Tibial nerve (tissue), 3 donors: ENCODE measurements around the gene C6orf47.

Experiments
- POLR2A ChIP-seq, 2 donors: fragments of 450-650 bp; IDR thresholded peaks; one replicate each; pipeline ENCODE4 v1.6.1; 2017; ENCODE audit warnings: antibody characterized with exemption in 2 of 2, mild to moderate bottlenecking in 2 of 2, moderate library complexity in 2 of 2
- TF ChIP-seq, protein P1 (sequence below), 5 experiments: fragments of 200-600 bp in 3 of 5; fragments of 450-650 bp in 2 of 5; sonication (generic) in 3 of 5; IDR thresholded peaks; one replicate each; pipeline ENCODE4 v1.5.1; 2016 to 2019; ENCODE audit warnings: antibody characterized with exemption in 5 of 5, mild to moderate bottlenecking in 3 of 5, moderate library complexity in 2 of 5

DNA sequence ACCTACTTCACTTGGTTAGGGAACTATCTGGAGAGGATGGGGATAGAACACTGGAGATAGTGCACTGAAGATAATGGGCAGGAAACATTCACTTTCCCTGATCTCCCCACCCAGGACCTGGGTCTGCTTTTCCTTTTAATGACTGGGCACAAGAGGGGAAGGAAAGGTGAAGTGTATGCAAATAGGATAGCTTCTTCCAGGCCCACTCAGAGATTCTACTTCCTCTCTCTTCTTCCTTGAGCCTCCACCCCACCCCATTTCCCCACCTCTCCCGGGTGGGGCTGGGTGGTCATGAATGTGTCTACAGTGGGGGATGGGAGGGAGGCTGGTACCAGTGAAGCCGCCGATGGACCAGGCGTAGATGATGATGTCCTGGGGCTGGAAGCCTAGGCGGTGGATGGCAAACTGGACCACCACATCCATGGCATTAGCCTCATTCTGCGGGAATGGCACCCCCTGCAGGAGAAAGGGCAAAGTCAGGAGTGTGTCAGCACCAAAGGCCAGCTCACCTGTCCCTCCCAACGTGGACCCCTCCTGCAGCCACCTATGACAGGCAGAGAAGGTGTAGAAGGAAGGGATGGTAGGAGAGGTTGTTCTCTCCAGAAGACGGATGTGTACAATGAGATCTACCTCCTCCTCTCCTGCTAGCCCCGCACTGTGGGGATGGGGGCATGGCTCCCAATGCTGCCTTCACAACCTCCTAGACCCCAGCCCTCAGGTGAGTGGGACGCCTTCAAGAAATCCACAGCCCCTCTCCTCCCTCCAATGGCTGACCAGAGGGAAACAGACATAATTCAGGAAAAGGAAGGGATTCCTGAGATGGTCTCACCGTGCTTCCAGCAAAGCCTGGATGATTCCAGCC is 28.9 kb upstream of the C6orf47 start:
- no peak for TF ChIP-seq POLR2A (IDR thresholded peaks at IDR 0.05)
- TF ChIP-seq, protein P1, sequence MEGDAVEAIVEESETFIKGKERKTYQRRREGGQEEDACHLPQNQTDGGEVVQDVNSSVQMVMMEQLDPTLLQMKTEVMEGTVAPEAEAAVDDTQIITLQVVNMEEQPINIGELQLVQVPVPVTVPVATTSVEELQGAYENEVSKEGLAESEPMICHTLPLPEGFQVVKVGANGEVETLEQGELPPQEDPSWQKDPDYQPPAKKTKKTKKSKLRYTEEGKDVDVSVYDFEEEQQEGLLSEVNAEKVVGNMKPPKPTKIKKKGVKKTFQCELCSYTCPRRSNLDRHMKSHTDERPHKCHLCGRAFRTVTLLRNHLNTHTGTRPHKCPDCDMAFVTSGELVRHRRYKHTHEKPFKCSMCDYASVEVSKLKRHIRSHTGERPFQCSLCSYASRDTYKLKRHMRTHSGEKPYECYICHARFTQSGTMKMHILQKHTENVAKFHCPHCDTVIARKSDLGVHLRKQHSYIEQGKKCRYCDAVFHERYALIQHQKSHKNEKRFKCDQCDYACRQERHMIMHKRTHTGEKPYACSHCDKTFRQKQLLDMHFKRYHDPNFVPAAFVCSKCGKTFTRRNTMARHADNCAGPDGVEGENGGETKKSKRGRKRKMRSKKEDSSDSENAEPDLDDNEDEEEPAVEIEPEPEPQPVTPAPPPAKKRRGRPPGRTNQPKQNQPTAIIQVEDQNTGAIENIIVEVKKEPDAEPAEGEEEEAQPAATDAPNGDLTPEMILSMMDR (IDR thresholded peaks at IDR 0.05): peak in 1 of 5 experiments; percentile 27
